GM19438 (cell line): ENCODE measurements around the gene GAB4.

Experiments used
- ATAC-seq: cut with Tn5 transposase; IDR thresholded peaks from one replicate; pipeline ENCODE4 v1.9.1; 2021; ENCODE audit warnings: low read depth; ENCODE audit not compliant: unreplicated experiment

GAB4 gene

GRCh38 chr22:16989915-16990314, 18.1 kb downstream of the GAB4 start:
- ATAC-seq: no peak

GRCh38 chr22:16988257-16988656, 19.8 kb downstream of the GAB4 start:
- ATAC-seq: no peak

- no peak for ATAC-seq
Measured at GRCh38 chr22:16987822-16988221, 20.2 kb downstream of the GAB4 start.

DNA sequence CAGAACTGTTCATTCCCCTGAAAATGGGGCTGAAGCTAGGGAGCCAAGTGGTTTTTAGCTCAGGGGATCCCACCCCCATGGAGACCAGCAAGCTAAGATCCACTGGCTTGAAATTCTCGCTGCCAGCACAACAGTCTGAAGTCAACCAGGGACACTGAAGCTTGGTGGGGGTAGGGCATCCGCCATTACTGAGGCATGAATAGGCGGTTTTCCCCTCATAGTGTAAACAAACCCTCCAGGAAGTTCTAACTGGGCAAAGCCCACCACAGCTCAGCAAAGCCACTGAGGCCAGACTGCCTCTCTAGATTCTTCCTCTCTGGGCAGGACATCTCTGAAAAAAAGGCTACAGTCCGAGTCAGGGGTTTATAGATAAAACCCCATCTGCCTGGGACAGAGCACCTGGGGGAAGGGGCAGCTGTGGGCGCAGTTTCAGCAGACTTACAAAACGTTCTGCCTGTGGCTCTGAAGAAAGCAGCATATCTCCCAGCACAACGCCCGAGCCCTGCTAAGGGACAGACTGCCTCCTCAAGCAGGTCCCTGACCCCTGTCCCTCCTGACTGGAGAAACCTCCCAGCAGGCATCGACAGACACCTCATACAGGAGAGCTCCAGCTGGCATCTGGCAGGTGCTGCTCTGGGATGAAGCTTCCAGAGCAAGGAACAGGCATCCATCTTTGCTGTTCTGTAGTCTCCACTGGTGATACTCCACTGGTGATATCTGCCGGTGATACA, 32.7 kb downstream of the GAB4 start:
- ATAC-seq: no peak

DNA sequence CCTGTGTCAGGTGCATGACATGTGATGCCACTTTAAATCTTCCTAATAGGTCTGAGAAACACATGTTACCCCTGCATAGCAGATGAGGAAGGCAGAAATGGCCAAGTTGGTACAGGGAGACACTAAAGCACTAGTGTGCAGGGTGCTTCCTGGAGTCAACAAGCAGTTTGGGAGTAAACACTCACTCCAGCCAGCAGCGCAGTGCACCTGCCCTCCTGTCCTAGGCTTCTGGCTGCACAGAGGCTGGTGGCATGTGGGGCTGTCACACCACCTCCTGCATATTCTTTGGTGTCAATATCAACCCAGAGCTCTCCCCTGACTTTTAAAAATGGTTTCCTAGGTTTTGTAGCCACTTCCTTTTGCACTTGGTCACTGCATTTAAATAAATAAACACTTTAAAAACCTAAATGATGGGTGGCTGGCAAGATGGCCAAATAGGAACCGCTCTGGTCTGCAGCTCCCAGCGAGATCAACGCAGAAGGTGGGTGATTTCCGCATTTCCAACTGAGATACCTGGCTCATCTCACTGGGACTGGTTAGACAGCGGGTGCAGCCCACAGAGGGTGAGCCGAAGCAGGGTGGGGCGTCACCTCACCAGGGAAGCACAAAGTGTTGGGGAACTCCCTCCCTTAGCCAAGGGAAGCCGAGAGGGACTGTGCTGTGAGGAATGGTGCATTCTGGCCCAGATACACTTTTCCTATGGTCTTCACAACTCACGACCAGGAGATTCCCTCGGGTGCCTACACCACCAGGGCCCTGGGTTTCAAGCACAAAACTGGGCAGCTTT, 33.5 kb downstream of the GAB4 start:
- no peak for ATAC-seq

- ATAC-seq: no peak
Measured at GRCh38 chr22:16973591-16974297, 34.3 kb downstream of the GAB4 start.

DNA sequence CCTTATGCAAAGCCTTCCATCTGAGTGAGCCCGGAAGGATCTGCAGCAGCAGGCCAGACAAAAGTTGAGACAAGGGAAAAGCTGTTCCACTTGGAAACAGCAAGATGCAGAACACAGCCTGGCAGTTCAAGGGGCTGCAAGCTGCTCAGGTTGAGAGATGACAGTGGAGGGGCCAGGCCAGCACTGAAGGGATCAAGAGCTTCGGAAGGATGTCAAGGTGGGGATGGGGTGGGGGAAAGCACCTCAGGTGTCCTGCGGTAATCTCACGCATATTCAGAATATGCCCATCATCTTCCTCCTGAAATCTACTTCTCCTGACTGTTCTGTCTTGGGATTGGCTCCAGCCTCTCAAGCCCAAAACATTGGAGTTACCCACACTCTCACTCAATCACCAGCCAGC, 35.7 kb downstream of the GAB4 start:
- no peak for ATAC-seq

GRCh38 chr22:16970446-16970845, 37.6 kb downstream of the GAB4 start:
- no peak for ATAC-seq

DNA sequence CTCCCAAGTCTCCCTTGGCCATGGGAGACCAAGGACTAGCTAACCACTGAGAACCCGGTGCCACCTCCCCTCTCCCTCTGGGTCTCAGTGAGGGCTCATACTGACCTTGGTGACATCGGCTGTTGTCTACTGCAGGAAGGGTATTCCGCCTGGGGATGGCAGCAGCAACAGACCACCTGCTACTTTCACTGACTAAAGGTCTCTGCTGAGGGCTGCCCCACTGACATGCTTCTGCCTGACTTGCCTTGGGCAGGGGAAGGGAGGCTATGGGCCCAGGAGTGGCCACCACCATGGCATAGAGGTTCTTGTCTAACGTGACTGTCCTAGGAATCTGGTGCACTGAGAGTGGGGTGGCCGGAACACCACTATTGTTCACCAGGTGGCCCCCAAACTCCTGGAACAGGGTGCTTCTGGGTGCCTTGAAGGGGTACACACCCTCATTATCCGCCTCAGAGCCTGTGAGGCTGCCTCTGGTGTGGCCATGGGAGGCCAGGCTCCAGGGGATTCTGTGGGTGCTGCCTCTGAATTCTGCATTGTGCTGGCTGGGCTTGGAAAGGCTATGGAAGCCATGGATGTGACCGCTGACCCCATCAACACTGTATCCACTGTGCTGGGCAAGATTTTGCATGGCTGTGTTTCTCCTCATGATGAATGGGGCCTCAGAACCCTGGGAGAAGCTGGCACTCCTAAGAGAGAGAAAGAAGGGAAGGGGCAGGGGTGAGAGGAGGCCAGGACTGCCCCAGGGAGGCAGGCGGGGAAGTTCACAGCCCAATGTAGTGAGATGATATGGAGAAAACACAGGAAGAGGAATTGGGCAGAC, 38.3 kb downstream of the GAB4 start:
- ATAC-seq: no peak

- no peak for ATAC-seq
Measured at GRCh38 chr22:16968218-16968595, 39.8 kb downstream of the GAB4 start.

DNA sequence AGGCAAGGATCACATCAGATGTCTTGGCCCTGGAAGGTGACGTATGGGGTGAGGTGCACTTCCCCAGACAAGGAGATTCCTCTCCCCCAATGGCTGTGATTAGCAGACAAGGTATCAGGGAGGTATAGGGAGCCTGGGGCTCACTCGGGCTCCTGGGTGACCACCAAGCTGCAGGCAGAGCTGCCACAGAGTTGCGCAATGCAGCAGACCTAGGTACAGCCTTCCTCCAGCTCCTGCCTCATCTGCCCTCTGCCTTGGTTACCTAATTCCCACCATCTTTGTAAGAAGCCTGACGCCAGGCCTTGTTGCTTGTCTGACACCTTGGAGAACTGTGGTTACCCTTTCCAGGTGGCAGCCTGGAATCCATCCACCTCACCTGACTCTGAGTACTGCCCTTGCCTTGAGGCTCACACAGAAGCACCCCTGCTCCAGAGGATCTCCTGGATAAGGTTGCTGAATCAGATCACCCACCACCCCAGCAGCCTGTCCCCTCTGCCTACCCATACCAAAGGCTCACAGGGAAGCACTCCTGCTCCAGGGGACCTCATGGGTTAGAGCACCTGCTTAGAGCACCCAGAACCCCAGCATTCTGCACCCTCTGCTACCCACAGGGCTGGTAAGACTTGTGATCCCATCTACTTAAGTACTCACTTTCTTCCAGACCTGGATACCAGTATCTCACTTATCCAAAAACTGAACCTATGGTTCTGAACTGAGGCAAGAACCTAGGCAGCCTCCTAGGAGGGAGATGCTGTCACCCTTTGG, 40.4 kb downstream of the GAB4 start:
- no peak for ATAC-seq

DNA sequence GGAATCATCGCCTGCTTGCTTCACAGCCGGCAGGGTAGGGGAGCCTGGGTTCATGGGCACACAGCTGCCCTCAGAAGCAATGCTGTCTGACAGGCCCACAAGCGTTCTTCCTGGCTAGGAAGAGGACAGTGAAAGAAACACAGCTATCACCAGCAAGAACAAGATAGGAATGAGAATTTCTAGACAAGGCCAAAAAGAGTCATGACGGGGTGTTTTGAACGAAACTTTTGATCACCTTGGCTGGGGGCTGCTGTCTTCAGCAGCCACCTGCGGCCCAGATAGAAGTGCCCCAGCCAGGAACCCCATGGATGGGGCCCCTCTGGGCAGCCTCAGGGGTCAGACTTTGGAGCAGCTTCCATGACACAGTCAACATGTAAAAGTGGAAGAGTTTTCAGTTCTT, 41.8 kb downstream of the GAB4 start:
- no peak for ATAC-seq

GRCh38 chr22:16965560-16965959, 42.5 kb downstream of the GAB4 start:
- ATAC-seq: no peak

DNA sequence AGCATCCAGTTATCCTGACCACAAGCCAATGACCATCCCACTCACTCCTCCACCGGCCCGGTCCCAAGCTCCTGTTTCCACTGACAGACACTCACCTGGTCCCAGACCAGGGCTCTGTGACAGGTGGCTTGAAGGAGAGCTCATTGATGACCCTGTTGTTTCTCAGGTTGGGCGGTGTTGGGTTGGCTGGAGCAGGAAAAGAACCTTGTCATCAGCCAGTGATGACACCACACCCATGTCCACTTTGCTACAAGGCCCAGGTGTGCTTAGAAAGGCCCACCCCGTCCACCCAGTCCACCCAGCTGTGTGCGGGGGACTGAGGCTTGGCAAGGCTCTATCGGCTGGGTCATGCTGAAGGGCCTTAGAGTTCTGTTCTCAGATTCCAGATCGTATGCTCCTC, 42.9 kb downstream of the GAB4 start:
- ATAC-seq: no peak

- ATAC-seq: no peak
Measured at GRCh38 chr22:16964366-16964765, 43.7 kb downstream of the GAB4 start.

DNA sequence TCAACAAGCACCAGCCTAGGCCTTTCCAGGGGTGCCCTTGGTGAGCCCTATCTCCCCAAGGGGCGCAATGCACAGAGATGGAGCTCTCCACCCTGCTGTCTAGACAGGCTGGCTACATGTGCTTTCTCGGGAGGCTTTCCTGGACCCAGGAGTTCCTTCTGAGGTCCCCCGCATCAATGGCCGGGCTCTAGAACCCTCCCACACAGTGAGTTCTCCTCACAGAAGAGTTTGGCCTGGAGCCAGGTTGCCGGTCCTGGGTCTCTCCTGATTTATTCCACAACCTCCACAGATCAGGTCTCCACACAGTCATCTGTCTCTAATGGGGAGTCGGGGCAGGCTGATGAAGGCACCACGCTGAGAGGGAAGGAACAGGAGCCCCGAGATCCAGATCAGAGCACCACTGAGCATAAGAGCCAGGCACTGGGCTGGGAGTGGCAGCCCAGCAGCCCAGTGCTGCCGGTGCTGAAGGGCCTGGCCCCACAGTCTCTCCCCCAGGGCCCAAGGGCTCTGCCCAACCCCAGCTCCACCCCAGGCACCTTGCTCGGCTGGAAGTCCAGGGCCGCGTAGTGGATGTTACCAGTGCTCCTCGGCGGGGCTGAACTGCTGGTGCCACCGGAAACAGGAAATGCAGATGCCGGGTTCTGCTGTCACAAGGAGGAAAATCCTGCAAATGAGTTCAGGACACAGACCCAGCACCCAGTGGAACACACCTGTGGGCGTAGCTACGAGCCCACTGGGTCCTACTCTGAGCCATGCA, 44.7 kb downstream of the GAB4 start:
- ATAC-seq: no peak

DNA sequence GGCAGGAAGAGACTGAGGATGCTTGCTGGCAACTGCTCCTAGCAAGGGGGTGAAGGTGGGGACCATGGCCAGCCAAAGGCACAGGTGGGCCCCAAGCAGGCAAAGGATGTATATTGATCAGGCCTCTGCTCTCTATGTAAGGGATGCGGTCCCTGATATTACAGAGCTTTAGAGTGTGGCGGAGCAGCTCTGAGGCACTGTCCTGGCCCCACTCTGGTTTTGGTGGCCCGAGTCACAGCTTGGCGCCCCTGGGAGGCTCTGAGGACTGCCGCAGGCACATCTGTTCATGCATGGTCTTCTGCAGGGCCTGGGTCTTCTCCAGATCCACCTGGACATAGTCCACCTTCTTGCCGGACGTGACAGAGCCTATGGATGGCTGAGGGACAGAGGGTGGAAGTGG, 45.5 kb downstream of the GAB4 start:
- ATAC-seq: no peak

DNA sequence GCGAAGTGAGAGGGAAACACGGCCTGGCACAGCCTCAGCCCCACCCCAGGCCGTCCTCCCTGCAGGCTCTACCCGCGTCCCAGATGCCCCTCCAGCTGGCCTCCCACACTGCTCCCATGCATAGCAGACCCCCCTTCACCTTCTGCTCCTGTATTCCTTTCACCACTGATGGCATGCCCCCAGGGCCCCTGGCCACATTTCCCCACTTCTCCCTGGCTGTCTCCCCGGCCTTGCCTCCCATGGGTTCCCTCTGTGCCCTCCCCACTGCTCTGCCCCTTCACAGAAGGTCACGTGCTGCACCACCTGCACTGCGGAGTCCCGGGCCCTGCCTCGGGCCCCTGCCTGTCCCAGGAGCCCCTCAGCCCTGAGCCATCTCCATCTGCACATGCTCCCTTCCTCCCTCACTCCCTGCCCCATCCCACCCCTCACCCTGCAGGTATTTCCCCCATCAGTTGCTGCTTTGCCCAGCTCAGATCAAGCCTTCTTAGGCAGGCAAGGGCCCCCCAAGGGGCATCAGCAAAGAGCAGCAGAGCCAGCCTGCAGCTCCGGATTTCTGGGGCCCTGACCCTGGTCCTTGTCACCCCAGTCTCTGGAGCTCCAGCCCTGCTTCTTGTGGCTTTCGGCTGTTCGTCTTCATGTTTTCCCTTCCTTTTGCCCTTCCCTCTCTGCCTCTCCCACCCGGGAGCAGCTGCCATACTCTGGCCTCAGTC, 46.4 kb downstream of the GAB4 start:
- ATAC-seq: no peak

- ATAC-seq: no peak
Measured at GRCh38 chr22:16960884-16961249, 47.2 kb downstream of the GAB4 start.
